ENCODE results near the gene RUNX2. TPM values are rescaled to one million over a fixed set of nuclear protein-coding genes. Genes with fewer than 3 reads are reported as not detected.

Gene RUNX2
- total and polyA plus RNA-seq, 5 donors: 0.26 to 0.93 (median 0.39) TPM

DNA sequence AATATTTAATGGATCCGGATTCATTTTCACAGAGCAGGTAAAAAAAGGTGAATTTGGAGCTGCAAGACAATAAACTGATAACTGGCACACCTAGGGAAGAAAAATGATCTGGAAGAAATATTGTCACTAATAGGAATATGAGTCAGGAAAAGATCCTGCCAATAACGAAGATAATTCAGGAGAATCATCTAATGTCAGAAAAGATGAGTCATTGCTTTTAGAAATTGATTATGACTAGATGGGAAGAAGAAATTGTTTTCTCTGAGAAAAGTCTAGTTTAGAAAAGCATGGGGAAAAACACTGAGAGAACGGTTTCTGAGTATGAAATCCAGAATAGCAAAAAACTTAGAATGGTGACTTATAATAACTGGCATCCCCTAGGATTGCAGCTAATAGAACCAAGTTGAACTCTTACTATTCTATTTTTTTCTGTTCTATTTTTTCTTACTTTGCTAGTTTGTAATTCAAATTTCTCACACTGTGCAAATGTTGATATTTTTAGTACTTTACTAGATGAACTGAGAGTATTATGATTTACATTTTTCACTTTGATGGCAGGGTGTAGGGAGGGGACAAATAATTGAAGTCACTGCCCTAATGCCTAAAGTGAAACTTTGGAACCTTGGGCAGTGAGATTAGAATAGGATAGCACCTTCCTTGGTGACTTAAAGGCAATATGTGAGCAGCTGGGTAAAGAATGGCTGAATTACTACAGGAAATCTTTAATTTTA lies 87.8 kb downstream of the RUNX2 start:
- intact Hi-C loops (cut with DNase I): loop anchor here in 1 of 4 donors (10.0 kb wide), 1 partner anchor 761 kb away; no protein-coding TSS in a partner anchor

DNA sequence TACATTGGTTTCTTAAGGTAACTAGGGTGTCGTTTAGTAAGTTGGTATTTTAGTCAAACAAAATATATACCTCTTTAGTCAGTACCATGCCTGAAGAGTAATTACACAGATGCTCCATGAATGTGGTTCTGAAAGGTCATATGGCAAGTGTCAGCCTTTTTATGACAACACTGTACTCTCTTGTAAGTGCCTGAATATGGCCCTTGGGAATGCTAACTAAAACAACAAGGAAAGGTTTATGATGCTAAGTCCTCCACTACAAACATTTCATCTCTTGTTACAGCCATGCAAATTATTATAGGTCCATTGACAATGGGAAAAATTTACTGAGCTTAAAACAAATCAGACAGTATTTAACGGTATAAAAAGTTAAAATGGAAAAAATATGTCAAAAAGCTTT lies 88.6 kb downstream of the RUNX2 start:
- H3K4me1 ChIP-seq (ENCODE audit: control insufficient read depth, insufficient read depth, low read length): no peaks in the 10 kb centered on the region
- intact Hi-C loops (cut with DNase I): loop anchor here in 1 of 4 donors (10.0 kb wide), 1 partner anchor 762 kb away; no protein-coding TSS in a partner anchor
- H3K27ac ChIP-seq (ENCODE audit: low read length): no peak overlapping the region
- no peaks in the 10 kb centered on the region for H3K9me3 ChIP-seq (ENCODE audit: control insufficient read depth, low read length)
- 71% methylated on average over 2 of the region's 2 CpGs for WGBS
- DNase-seq (no peak), ATAC-seq (no peak)
- no peak overlapping the region for H3K4me3 ChIP-seq (ENCODE audit: low read length)
- H3K27me3 ChIP-seq (ENCODE audit: control insufficient read depth, insufficient read depth): no peaks in the 10 kb centered on the region

More for the DNA sequence above, 87.8 kb downstream of the RUNX2 start:
- 60% methylated on average over 3 of the region's 3 CpGs for WGBS
- no peak for ATAC-seq
- H3K9me3 ChIP-seq (ENCODE audit: control insufficient read depth, low read length): no peaks in the 10 kb centered on the region
- DNase-seq: no peak
- no peaks in the 10 kb centered on the region for H3K4me1 ChIP-seq (ENCODE audit: control insufficient read depth, insufficient read depth, low read length)
- H3K27ac ChIP-seq (ENCODE audit: low read length): no peak overlapping the region
- H3K27me3 ChIP-seq (ENCODE audit: control insufficient read depth, insufficient read depth): no peaks in the 10 kb centered on the region
- no peak overlapping the region for H3K4me3 ChIP-seq (ENCODE audit: low read length)

DNA sequence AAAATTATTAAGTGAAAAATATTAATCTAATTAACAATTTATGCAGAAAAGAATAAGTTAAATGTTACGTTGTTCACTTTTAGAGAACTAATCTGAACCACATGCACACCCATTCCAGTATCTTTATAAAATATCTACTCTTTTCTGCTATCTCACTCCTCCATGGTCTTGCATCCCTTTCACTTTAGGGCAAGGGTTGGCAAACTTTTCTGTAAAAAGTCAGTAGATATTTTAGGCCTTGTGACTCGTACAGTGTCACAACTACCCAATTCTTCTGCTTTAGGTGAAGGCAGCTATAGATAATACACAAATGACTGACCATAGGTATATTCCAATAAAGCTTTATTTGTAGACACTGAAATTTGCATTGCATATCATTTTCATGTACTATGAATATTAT lies 89.3 kb downstream of the RUNX2 start:
- H3K27me3 ChIP-seq (ENCODE audit: control insufficient read depth, insufficient read depth): no peaks in the 10 kb centered on the region
- DNase-seq: no peak
- H3K4me1 ChIP-seq (ENCODE audit: control insufficient read depth, insufficient read depth, low read length): no peaks in the 10 kb centered on the region
- 88% methylated on average over 2 of the region's 2 CpGs for WGBS
- no peak overlapping the region for H3K27ac ChIP-seq (ENCODE audit: low read length)
- no peak overlapping the region for H3K4me3 ChIP-seq (ENCODE audit: low read length)
- no peaks in the 10 kb centered on the region for H3K9me3 ChIP-seq (ENCODE audit: control insufficient read depth, low read length)
- ATAC-seq: no peak
- intact Hi-C loops (cut with DNase I): loop anchor here in 1 of 4 donors (10.0 kb wide), 1 partner anchor 763 kb away; no protein-coding TSS in a partner anchor

DNA sequence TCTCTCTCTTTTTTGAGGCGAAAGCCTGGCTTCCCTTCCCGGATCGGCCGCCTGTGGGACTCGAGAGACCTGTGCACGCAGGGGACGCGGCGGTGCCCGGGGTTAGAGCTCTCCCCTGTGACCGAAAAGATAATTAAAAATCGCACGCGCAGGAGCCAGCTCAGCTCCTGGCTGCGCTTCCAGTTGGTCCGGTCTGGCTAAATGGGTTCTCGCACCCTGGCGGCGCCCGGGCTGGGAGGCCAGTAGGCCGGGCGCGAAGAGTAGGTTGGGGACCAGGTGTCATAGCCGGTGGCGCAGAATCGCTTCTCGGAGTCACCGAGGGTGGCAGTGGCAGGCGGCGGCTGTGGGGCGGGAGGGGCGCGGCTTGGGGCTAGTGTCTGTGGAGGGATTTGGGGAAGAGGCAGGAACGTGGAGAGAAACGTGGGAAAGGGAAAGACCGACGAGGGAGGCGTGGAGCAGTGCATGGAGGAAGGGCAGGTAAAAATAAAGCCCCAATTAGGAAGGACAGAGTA lies 91.5 kb downstream of the RUNX2 start:
- ATAC-seq (peak; percentile 39 to 54), DNase-seq (peak; percentile 16 to 77 (median 73))
- Histone ChIP-seq H3K4me3 (ENCODE audit: low read length) (peak overlapping the region; percentile 33), H3K9me3 (ENCODE audit: control insufficient read depth, low read length) (no peaks in the 10 kb centered on the region), H3K27me3 (ENCODE audit: control insufficient read depth, insufficient read depth) (no peaks in the 10 kb centered on the region), H3K4me1 (ENCODE audit: control insufficient read depth, insufficient read depth, low read length) (no peaks in the 10 kb centered on the region), H3K27ac (ENCODE audit: low read length) (no peak overlapping the region)
- 6% methylated on average over 38 of the region's 38 CpGs for WGBS
- intact Hi-C loops (cut with DNase I): loop anchor here in 1 of 4 donors (10.0 kb wide), 2 partner anchors 295 to 765 kb away; no protein-coding TSS in a partner anchor

DNA sequence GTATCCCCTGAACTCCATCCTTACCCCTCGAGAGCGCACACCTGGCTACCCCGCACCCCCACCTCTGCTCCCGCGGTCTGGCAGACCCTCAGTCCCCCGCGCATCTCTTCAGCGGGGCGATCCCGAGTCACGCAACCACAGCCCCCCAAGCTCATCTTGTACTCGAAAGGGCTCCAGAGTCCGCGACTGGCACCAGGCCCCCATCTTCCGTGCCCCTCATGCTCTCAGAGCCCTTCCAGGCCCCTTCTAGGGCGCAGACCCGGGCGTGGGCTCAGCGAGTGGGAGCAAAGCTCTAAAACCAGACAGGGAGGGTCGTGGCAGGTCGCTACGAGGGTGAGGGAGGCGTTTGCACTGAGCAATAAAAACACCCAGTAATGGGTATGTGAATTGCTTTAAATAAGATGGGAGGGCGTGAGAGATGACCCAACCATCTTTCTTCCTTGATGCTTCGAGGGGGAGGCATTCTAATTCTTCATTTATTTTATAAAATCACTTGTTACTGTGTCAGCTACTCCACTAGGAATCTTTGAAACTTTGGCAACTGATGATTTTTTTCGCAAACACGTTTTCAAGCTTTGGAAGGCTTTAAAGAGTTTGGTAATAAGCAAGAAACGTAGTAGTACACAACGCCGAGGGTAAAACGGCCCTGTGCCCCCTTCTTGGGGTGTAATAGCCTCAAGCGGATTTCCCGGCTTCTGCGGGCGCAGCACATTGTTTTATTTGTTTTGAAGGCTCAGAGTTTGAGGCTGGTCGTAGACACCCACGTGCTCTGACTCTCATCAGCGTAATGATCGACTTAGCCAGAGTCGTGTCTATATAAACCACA lies 92.2 kb downstream of the RUNX2 start:
- intact Hi-C loops (cut with DNase I): loop anchor here in 1 of 4 donors (10.0 kb wide), 1 partner anchor 295 kb away; no protein-coding TSS in a partner anchor
- Histone ChIP-seq H3K4me3 (ENCODE audit: low read length) (peak overlapping the region; percentile 36), H3K27me3 (ENCODE audit: control insufficient read depth, insufficient read depth) (no peaks in the 10 kb centered on the region)

DNA sequence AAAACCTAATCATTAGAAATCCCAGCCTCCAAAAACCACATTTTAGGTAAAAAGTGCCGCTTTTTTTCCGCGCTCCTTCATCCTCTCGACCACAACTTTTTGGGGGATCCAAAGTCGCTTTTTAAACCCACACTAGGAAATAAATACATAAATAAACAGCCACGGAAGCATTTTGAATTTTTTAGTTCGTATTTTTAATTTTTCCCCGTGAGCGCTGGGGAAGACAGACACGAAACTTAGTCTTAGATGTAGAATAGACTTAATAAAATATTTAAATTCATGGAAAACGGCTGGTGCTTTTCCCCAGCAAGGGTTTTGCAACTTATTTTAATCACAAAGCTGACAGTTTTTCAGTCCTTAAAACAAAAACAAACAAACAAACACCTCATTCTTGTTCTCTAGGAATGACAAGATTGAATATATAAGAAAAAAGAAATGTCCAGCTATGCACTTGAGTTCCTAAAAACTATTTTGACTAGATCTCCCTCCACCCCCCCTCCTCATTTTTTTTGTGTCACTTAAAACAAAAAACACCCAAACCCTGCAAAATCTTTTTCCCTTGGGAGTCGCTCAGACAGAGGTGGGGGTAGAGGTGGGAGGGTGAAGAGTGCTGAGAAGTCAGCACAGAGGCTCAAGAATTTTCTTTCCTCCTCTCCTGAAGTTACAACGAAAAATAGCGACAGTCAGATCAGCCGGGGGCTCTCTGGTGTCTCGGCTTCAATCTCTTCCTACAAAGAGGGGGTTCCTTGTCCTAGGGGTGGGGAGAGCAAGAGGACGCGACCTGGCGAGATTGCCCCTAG lies 93.0 kb downstream of the RUNX2 start:
- WGBS: 10% methylated on average over 19 of the region's 19 CpGs
- Histone ChIP-seq H3K4me1 (ENCODE audit: control insufficient read depth, insufficient read depth, low read length) (no peaks in the 10 kb centered on the region), H3K27me3 (ENCODE audit: control insufficient read depth, insufficient read depth) (no peaks in the 10 kb centered on the region), H3K4me3 (ENCODE audit: low read length) (peak overlapping the region; percentile 64), H3K9me3 (ENCODE audit: control insufficient read depth, low read length) (no peaks in the 10 kb centered on the region), H3K27ac (ENCODE audit: low read length) (no peak overlapping the region)
- intact Hi-C loops (cut with DNase I): loop anchor here in 1 of 4 donors (10.0 kb wide), 1 partner anchor 294 kb away; no protein-coding TSS in a partner anchor
- no peak for ATAC-seq
- no peak for DNase-seq

More for the DNA sequence above, 92.2 kb downstream of the RUNX2 start:
- Histone ChIP-seq H3K27ac (ENCODE audit: low read length) (no peak overlapping the region), H3K4me1 (ENCODE audit: control insufficient read depth, insufficient read depth, low read length) (no peaks in the 10 kb centered on the region), H3K9me3 (ENCODE audit: control insufficient read depth, low read length) (no peaks in the 10 kb centered on the region)
- ATAC-seq: no peak
- WGBS: 8% methylated on average over 40 of the region's 40 CpGs
- peak; percentile 15 to 56 (median 24) for DNase-seq

DNA sequence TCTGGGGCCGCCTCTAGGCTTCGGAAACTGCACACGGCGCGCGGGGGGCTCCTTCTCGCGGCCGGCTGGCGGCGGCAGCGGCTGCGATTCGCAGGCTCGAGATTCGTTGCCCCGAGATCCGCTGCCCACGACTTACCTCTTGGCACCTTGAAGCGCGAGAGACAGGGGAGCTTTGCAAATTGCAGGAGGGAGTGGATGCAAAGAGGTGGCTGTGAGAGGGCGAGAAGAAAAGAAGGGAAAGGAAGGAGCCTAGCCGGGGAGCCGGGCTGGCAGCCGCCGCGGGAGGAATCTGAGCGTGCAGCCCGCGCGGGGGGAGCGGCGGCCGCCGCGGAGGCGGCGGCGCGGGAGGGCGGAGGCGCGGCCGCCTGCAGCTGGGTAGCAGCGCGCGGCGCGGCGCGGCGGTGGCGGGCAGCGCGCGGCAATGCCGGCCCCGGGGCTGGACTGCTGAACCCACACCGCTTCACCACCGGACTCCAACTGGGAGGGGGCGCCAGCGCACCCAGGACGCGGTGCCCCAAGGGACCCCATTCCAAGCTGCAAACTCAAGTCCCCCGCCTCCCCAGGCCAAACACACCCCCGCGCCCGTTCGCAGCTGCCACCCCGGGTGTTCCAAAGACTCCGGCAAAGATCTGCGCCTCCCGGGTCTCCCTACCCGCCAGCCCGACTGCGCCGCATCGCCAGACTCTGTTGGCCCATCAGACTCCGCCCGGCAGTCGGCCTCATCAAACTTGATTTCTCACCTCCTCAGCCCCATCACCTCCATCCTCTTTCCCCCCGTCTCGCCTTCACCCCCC lies 93.8 kb downstream of the RUNX2 start:
- no peak overlapping the region for H3K27ac ChIP-seq (ENCODE audit: low read length)
- intact Hi-C loops (cut with DNase I): loop anchor here in 1 of 4 donors (10.0 kb wide), 1 partner anchor 293 kb away; no protein-coding TSS in a partner anchor
- H3K9me3 ChIP-seq (ENCODE audit: control insufficient read depth, low read length): no peaks in the 10 kb centered on the region
- DNase-seq: peak; percentile 35 to 80 (median 78)
- peak overlapping the region; percentile 64 for H3K4me3 ChIP-seq (ENCODE audit: low read length)
- under 1% methylated on average over 83 of the region's 83 CpGs for WGBS
- ATAC-seq: peak; percentile 68 to 72
- no peaks in the 10 kb centered on the region for H3K27me3 ChIP-seq (ENCODE audit: control insufficient read depth, insufficient read depth)
- no peaks in the 10 kb centered on the region for H3K4me1 ChIP-seq (ENCODE audit: control insufficient read depth, insufficient read depth, low read length)

DNA sequence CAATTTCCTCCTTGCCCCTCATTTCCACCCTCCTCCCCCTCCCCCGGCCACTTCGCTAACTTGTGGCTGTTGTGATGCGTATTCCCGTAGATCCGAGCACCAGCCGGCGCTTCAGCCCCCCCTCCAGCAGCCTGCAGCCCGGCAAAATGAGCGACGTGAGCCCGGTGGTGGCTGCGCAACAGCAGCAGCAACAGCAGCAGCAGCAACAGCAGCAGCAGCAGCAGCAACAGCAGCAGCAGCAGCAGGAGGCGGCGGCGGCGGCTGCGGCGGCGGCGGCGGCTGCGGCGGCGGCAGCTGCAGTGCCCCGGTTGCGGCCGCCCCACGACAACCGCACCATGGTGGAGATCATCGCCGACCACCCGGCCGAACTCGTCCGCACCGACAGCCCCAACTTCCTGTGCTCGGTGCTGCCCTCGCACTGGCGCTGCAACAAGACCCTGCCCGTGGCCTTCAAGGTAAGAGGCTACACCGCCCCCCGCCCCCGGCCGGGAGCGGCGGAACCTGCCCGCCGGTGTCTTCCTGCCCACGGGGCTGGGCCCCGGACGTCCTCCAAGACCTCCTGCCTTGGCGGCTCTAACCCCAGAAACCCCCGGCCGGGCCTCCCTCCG lies 94.5 kb downstream of the RUNX2 start:
- under 1% methylated on average over 55 of the region's 55 CpGs for WGBS
- no peak overlapping the region for H3K27ac ChIP-seq (ENCODE audit: low read length)
- no peaks in the 10 kb centered on the region for H3K4me1 ChIP-seq (ENCODE audit: control insufficient read depth, insufficient read depth, low read length)

DNA sequence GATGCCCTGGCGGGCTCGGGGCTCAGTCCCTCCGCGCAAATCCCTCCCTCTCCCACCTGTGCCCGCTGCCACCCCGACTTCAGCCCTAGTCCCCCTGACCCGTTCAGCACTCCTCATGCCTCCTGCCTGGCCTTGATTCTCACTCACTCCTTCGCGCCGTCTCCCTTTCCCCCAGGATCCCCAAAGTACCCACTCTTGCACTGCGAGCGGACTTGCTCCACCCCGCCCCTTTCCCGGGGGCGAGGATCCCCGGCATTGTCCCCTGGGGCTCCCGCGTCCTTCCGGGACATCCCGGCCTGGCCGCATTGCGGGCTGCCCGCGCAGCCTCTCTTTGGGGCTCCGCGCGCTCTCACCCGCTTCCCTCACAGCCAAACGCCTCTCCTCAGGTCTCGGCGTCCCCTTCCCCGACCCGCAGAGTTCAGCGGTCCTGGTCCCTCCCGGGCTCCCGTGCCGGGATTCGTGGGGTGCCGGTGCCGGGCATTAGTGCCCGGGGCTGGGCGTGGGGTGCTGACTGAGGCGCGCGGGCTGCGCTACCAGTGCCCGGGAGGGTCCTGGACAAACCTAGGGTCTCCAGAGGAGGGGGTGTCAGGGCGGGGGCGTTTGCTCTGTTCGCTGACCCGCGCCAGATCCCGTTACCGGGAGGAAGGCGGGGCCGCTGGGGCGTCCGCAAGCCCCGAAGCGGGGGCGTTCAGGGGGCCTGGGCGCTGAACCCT lies 95.1 kb downstream of the RUNX2 start:
- peak; percentile 19 to 46 for ATAC-seq
- no peaks in the 10 kb centered on the region for H3K27me3 ChIP-seq (ENCODE audit: control insufficient read depth, insufficient read depth)
- no peak overlapping the region for H3K27ac ChIP-seq (ENCODE audit: low read length)
- no peaks in the 10 kb centered on the region for H3K4me1 ChIP-seq (ENCODE audit: control insufficient read depth, insufficient read depth, low read length)
- peak overlapping the region; percentile 64 for H3K4me3 ChIP-seq (ENCODE audit: low read length)
- WGBS: 1% methylated on average over 62 of the region's 62 CpGs
- DNase-seq: peak; percentile 18 to 69 (median 55)
- H3K9me3 ChIP-seq (ENCODE audit: control insufficient read depth, low read length): no peaks in the 10 kb centered on the region
- intact Hi-C loops (cut with DNase I): loop anchor here in 1 of 4 donors (10.0 kb wide), 1 partner anchor 292 kb away; no protein-coding TSS in a partner anchor

More for the DNA sequence above, 94.5 kb downstream of the RUNX2 start:
- Histone ChIP-seq H3K27me3 (ENCODE audit: control insufficient read depth, insufficient read depth) (no peaks in the 10 kb centered on the region), H3K4me3 (ENCODE audit: low read length) (peak overlapping the region; percentile 64), H3K9me3 (ENCODE audit: control insufficient read depth, low read length) (no peaks in the 10 kb centered on the region)
- intact Hi-C loops (cut with DNase I): loop anchor here in 1 of 4 donors (10.0 kb wide), 1 partner anchor 292 kb away; no protein-coding TSS in a partner anchor
- DNase-seq: peak; percentile 22 to 67 (median 52)
- peak; percentile 8 to 17 for ATAC-seq

Measured in right cardiac atrium (tissue), 5 donors.